Brain microvascular endothelial cell (primary cell): ENCODE data around the gene NUDT3.
A peak's percentile ranks its signal among the peaks of the same experiment; 100 is the strongest.

Experiments
- DNase-seq: peaks from one replicate; pipeline ENCODE4 v3.0.0-alpha.2; 2020
- H3K27ac ChIP-seq: fragments of 250-450 bp; sonication (Bioruptor Pico); 2 replicates; pipeline ENCODE4 v1.5.1; 2020; ENCODE audit warnings: mild to moderate bottlenecking, moderate library complexity
- H3K27me3 ChIP-seq: fragments of 250-450 bp; sonication (Bioruptor Pico); replicated peaks from 2 replicates; pipeline ENCODE4 v1.5.1; 2020; ENCODE audit warnings: mild to moderate bottlenecking
- H3K36me3 ChIP-seq: fragments of 250-450 bp; sonication (Bioruptor Pico); replicated peaks from 2 replicates; pipeline ENCODE4 v1.5.1; 2020; ENCODE audit warnings: mild to moderate bottlenecking
- H3K4me3 ChIP-seq: 2 replicates; pipeline ENCODE4 v1.5.1; 2011; ENCODE audit warnings: low read depth, mild to moderate bottlenecking, control low read depth, low read length, moderate library complexity
- in situ Hi-C: cut with HindIII; loops from 2 replicates; pipeline ENCODE4 v1.10.0; 2017; ENCODE audit warnings: low sequenced_read_pairs, low pct_ligation_motif_present
- TF ChIP-seq, protein P1 (sequence below): IDR thresholded peaks from 2 replicates; pipeline ENCODE4 v1.5.1; 2011; ENCODE audit warnings: low read depth, mild to moderate bottlenecking, moderate library complexity, low read length, control low read depth, inconsistent platforms; ENCODE audit errors: missing control alignments

Gene NUDT3

DNA sequence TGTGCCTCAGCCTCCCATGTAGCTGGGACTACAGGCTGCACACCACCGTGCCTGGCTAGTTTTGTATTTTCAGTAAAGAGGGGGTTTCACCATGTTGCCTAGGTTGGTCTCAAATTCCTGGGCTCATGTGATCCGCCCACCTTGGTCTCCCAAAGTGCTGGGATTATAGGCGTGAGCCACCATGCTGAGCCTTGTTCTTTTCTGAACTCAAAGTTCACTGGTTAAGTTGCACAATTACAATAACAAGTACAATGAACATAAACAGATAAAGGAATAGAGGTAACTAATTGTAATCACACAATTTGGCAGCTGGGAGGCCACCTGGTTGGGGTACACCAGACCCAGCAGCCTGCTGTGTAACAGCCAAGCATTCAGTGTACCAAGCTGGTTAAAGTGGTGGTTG lies 6.7 kb downstream of the NUDT3 start:
- TF ChIP-seq, protein P1, sequence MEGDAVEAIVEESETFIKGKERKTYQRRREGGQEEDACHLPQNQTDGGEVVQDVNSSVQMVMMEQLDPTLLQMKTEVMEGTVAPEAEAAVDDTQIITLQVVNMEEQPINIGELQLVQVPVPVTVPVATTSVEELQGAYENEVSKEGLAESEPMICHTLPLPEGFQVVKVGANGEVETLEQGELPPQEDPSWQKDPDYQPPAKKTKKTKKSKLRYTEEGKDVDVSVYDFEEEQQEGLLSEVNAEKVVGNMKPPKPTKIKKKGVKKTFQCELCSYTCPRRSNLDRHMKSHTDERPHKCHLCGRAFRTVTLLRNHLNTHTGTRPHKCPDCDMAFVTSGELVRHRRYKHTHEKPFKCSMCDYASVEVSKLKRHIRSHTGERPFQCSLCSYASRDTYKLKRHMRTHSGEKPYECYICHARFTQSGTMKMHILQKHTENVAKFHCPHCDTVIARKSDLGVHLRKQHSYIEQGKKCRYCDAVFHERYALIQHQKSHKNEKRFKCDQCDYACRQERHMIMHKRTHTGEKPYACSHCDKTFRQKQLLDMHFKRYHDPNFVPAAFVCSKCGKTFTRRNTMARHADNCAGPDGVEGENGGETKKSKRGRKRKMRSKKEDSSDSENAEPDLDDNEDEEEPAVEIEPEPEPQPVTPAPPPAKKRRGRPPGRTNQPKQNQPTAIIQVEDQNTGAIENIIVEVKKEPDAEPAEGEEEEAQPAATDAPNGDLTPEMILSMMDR, result no peak
- no peak overlapping the region for H3K27ac ChIP-seq
- no peaks in the 10 kb centered on the region for H3K36me3 ChIP-seq
- no peaks in the 10 kb centered on the region for H3K27me3 ChIP-seq
- in situ Hi-C loops, result no loop called here
- H3K4me3 ChIP-seq, result no peak overlapping the region
- DNase-seq, result no peak

DNA sequence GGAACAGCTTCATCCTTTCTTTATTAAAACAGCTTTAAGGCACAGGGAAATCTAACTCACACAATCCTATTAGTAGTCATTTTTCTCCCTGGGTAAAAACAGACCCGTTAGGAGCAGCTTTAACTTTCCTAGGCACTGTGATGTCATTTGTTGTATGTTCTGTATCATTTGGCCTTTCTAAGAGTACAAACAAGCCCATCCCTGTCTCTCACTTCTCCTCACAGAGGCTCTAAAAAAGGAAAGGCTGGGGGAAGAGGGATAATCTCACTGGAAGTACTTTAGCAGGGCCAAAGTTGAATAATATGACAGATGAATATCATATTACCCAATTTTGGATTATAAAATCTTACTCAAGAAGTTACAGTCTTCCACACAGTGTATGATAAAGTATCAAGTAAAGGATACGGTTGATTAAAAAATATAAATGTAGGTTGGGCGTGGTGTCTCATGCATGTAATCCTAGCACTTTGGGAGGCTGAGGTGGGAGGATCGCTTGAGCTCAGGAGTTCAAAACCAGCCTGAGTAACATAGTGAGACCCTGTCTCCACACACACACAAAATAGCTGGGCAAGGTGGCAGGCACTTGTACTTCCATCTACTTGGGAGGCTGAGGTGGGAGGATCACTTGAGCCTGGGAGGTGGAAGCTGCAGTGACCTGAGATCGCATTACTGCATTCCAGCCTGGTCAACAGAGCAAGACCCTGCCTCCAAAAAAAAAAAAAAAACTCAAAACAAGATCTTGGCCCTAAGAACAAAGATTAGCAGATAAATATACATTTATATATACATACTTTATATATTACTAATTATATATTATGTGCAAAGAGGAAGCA lies 7.9 kb downstream of the NUDT3 start:
- no peak for DNase-seq
- TF ChIP-seq, protein P1, result no peak
- Histone ChIP-seq H3K4me3 (no peak overlapping the region), H3K27me3 (no peaks in the 10 kb centered on the region), H3K27ac (no peak overlapping the region), H3K36me3 (no peaks in the 10 kb centered on the region)
- in situ Hi-C loops, result no loop called here

DNA sequence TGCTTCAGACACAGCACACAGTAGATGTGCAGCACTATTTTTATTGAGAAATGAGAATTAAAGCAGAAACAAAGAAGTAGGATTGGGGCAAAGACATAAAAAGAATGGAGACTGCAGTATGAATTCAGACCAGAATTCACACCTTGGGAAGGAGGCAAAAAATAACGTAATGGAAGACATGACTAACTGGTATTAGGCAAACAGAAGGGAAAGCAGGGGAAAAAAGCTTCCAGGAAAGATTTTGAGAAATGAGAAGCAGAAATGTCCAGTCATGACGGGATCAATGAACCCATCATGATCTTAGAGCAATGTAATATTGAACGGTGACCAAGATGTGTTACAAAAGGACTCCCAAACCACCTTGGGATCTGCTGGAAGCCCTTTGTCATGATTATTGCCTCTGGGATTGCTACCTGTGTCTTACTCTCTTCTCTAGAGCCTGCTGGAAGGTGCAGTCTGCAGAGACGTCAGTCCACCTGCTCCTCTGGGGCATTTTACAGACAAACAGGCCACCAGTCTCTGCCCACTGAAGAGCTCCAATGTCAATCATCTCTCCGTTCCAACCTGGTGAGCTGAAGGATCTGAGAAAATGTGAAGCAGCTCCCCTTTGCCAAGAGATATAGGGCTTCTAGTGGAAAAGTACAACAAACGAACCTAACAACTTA lies 8.7 kb downstream of the NUDT3 start:
- Histone ChIP-seq H3K4me3 (no peak overlapping the region), H3K27ac (peak overlapping the region; percentile 31), H3K27me3 (no peaks in the 10 kb centered on the region), H3K36me3 (no peaks in the 10 kb centered on the region)
- in situ Hi-C loops, result no loop called here
- no peak for DNase-seq
- TF ChIP-seq, protein P1, result no peak

DNA sequence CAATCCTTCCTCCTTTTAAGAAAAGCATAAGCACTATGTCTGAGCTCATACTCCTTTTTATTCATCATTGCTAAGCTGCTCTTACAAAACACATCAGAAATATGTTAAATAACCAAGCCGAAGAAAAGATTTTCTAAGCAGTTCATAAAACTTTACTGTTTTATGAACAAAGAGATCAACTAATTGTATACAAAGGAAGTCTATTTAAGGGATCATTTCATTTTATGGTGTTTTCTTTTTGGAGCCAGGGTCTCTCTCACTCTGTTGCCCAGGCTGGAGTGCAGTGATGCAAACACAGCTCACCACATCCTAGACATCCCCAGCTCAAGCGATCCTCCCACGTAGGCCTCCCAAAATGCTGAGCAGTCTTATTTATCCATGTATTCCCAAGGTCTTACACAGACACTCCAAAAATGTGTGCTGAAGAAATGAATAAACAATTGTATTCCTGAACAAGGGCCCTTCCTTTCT lies 9.3 kb downstream of the NUDT3 start:
- Histone ChIP-seq H3K4me3 (no peak overlapping the region), H3K36me3 (no peaks in the 10 kb centered on the region), H3K27ac (peak overlapping the region; percentile 31), H3K27me3 (no peaks in the 10 kb centered on the region)
- peak; percentile 63 for DNase-seq
- TF ChIP-seq, protein P1, result no peak
- in situ Hi-C loops, result no loop called here

DNA sequence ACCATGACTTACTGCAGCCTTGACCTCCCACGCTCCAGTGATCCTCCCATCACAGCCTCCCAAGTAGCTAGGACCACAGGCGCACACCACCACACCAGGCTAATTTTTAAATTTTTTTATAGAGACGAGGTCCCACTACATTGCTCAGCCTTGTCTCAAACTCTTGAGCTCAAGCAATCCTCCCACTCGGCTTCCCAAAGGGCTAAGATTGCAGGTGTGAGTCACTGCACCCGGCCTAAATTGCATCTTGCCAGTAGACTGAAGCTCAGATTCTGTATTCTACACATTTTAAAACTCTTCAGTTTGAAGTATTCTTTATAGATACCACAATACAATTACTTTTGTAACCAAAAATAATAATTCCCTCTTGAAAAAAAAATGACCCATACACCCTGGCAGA lies 11.4 kb downstream of the NUDT3 start:
- Histone ChIP-seq H3K27ac (no peak overlapping the region), H3K27me3 (no peaks in the 10 kb centered on the region), H3K4me3 (no peak overlapping the region), H3K36me3 (no peaks in the 10 kb centered on the region)
- in situ Hi-C loops, result no loop called here
- DNase-seq, result no peak
- TF ChIP-seq, protein P1, result no peak
